Prostate gland (tissue), 2 donors: ENCODE measurements around the gene CSNK1G1.

Source experiments
- CTCF ChIP-seq, 4 experiments: fragments of 200-600 bp in 2 of 4; fragments of 450-650 bp in 2 of 4; sonication (generic) in 2 of 4; IDR thresholded peaks; 1 replicate in 3 of 4; 2 replicates in 1 of 4; pipeline ENCODE4 v1.5.1; 2016 to 2019; ENCODE audit warnings: antibody characterized with exemption in 4 of 4, mild to moderate bottlenecking in 2 of 4, moderate library complexity in 2 of 4
- POLR2AphosphoS5 ChIP-seq: sonication (generic); formaldehyde crosslinking; IDR thresholded peaks from one replicate; pipeline ENCODE4 v1.6.1; 2017; ENCODE audit warnings: antibody characterized with exemption

- TF ChIP-seq POLR2AphosphoS5, result no peak
- TF ChIP-seq CTCF (IDR thresholded peaks at IDR 0.05), result no peak
These were observed 126.7 kb downstream of the CSNK1G1 start for GRCh38 chr15:64229129-64229724.
